ENCODE measurements around the gene MYH16.
"Not testable (repeated sequence)": the region's sequence is repeated elsewhere in the genome, so short reads cannot be mapped to it uniquely, and the experiment has no call there.

MYH16 gene

GRCh38 chr7:99358521-99358920 is 85.9 kb downstream of the MYH16 start:
- DNase-seq: not testable (repeated sequence)

GRCh38 chr7:99359465-99360154 is 87.0 kb downstream of the MYH16 start:
- DNase-seq: no peak
